CD4-positive, alpha-beta T cell treated with Interleukin-21 for 1 hour (primary cell): ENCODE measurements around the gene CUBN.

Experiments used
- DNase-seq: peaks from one replicate; pipeline ENCODE4 v3.0.0-alpha.2; 2020

Gene CUBN

GRCh38 chr10:16944402-16944801, 185.2 kb downstream of the CUBN start:
- DNase-seq: no peak

- no peak for DNase-seq
These were observed 186.0 kb downstream of the CUBN start for GRCh38 chr10:16943295-16944285.

- DNase-seq: no peak
These were observed 187.1 kb downstream of the CUBN start for GRCh38 chr10:16942381-16943078.

GRCh38 chr10:16941870-16942269, 187.7 kb downstream of the CUBN start:
- DNase-seq: no peak

GRCh38 chr10:16941067-16941466, 188.5 kb downstream of the CUBN start:
- DNase-seq: no peak

- no peak for DNase-seq
These were observed 190.7 kb downstream of the CUBN start for GRCh38 chr10:16938952-16939351.

- no peak for DNase-seq
These were observed 195.2 kb downstream of the CUBN start for GRCh38 chr10:16934461-16934860.

- no peak for DNase-seq
These were observed 195.8 kb downstream of the CUBN start for GRCh38 chr10:16933783-16934182.

- DNase-seq: no peak
These were observed 197.7 kb downstream of the CUBN start for GRCh38 chr10:16931930-16932329.

GRCh38 chr10:16930540-16930939, 199.1 kb downstream of the CUBN start:
- no peak for DNase-seq

GRCh38 chr10:16929069-16929468, 200.5 kb downstream of the CUBN start:
- DNase-seq: no peak

- no peak for DNase-seq
These were observed 202.1 kb downstream of the CUBN start for GRCh38 chr10:16927546-16927945.

- no peak for DNase-seq
These were observed 205.9 kb downstream of the CUBN start for GRCh38 chr10:16923726-16924125.

GRCh38 chr10:16923309-16923708, 206.3 kb downstream of the CUBN start:
- no peak for DNase-seq

GRCh38 chr10:16919121-16919982, 210.3 kb downstream of the CUBN start:
- DNase-seq: no peak

- DNase-seq: no peak
These were observed 213.1 kb downstream of the CUBN start for GRCh38 chr10:16916496-16916895.

GRCh38 chr10:16915300-16915699, 214.3 kb downstream of the CUBN start:
- no peak for DNase-seq

- no peak for DNase-seq
These were observed 216.3 kb downstream of the CUBN start for GRCh38 chr10:16913266-16913665.

GRCh38 chr10:16910793-16911164, 218.8 kb downstream of the CUBN start:
- DNase-seq: peak; percentile 16

GRCh38 chr10:16909961-16910792, 219.4 kb downstream of the CUBN start:
- DNase-seq: no peak

- no peak for DNase-seq
These were observed 220.3 kb downstream of the CUBN start for GRCh38 chr10:16909271-16909767.

GRCh38 chr10:16907687-16908086, 221.9 kb downstream of the CUBN start:
- no peak for DNase-seq
